Liver (tissue), 3 donors: Measurements from ENCODE around the gene CARD11.
A peak's percentile ranks its signal among the peaks of the same experiment; 100 is the strongest.

Experiments
- GABPA ChIP-seq, 2 donors: IDR thresholded peaks in 1 of 2; conservative IDR thresholded peaks in 1 of 2; 2 replicates each; pipeline ENCODE4 v1.6.1; 2016; ENCODE audit warnings: antibody characterized with exemption in 2 of 2, mild to moderate bottlenecking in 1 of 2, moderate library complexity in 1 of 2
- SP1 ChIP-seq: IDR thresholded peaks from 2 replicates; pipeline ENCODE4 v1.6.1; 2018; ENCODE audit warnings: antibody characterized with exemption, mild to moderate bottlenecking
- YY1 ChIP-seq: IDR thresholded peaks from 2 replicates; pipeline ENCODE4 v1.6.1; 2016; ENCODE audit warnings: antibody characterized with exemption, mild to moderate bottlenecking
- TF ChIP-seq, protein P1 (sequence below): fragments of 150-350 bp; IDR thresholded peaks from 2 replicates; pipeline ENCODE4 v1.5.1; 2017; ENCODE audit warnings: improper control_type of control experiment, low read depth, low read length; ENCODE audit not compliant: missing input control
- TF ChIP-seq, protein P2 (sequence below): IDR thresholded peaks from 2 replicates; pipeline ENCODE4 v1.6.1; 2016; ENCODE audit warnings: antibody characterized with exemption, mild to moderate bottlenecking
- donor health status: healthy.
- donor health status: healthy.

DNA sequence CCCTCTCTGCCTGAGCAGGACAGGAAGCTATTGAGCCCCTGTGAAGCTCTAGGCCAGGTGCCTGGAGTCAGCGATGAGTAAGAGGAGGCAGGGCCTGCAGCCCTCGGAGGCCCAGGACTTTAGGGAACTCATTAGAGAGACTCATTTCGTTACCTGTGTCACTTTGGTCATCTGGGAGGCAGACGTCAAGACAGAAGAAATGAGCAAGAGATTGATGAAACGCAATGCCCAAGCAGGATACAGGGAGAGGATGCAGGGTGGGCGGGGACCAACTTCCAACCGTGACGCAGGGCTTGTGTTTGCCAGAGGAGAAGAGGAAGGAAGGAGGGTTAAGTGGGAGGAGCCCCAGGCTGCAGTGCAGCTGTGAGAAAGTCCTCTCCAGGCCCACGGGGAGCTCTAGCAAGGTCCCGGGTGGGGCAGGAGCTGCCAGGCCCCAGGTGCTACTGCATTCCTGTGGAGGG is 173.2 kb downstream of the CARD11 start:
- no peak for TF ChIP-seq GABPA (IDR thresholded peaks at IDR 0.05 in 1 of 2, conservative IDR thresholded peaks at IDR 0.05 in 1 of 2)
- TF ChIP-seq, protein P1, sequence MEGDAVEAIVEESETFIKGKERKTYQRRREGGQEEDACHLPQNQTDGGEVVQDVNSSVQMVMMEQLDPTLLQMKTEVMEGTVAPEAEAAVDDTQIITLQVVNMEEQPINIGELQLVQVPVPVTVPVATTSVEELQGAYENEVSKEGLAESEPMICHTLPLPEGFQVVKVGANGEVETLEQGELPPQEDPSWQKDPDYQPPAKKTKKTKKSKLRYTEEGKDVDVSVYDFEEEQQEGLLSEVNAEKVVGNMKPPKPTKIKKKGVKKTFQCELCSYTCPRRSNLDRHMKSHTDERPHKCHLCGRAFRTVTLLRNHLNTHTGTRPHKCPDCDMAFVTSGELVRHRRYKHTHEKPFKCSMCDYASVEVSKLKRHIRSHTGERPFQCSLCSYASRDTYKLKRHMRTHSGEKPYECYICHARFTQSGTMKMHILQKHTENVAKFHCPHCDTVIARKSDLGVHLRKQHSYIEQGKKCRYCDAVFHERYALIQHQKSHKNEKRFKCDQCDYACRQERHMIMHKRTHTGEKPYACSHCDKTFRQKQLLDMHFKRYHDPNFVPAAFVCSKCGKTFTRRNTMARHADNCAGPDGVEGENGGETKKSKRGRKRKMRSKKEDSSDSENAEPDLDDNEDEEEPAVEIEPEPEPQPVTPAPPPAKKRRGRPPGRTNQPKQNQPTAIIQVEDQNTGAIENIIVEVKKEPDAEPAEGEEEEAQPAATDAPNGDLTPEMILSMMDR = no peak
- peak; percentile 8 for TF ChIP-seq SP1
- TF ChIP-seq YY1 = no peak
- TF ChIP-seq, protein P2, sequence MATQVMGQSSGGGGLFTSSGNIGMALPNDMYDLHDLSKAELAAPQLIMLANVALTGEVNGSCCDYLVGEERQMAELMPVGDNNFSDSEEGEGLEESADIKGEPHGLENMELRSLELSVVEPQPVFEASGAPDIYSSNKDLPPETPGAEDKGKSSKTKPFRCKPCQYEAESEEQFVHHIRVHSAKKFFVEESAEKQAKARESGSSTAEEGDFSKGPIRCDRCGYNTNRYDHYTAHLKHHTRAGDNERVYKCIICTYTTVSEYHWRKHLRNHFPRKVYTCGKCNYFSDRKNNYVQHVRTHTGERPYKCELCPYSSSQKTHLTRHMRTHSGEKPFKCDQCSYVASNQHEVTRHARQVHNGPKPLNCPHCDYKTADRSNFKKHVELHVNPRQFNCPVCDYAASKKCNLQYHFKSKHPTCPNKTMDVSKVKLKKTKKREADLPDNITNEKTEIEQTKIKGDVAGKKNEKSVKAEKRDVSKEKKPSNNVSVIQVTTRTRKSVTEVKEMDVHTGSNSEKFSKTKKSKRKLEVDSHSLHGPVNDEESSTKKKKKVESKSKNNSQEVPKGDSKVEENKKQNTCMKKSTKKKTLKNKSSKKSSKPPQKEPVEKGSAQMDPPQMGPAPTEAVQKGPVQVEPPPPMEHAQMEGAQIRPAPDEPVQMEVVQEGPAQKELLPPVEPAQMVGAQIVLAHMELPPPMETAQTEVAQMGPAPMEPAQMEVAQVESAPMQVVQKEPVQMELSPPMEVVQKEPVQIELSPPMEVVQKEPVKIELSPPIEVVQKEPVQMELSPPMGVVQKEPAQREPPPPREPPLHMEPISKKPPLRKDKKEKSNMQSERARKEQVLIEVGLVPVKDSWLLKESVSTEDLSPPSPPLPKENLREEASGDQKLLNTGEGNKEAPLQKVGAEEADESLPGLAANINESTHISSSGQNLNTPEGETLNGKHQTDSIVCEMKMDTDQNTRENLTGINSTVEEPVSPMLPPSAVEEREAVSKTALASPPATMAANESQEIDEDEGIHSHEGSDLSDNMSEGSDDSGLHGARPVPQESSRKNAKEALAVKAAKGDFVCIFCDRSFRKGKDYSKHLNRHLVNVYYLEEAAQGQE = no peak
